ENCODE data around the gene ST6GALNAC2.
A peak's percentile ranks its signal among the peaks of the same experiment; 100 is the strongest.

ST6GALNAC2 gene

DNA sequence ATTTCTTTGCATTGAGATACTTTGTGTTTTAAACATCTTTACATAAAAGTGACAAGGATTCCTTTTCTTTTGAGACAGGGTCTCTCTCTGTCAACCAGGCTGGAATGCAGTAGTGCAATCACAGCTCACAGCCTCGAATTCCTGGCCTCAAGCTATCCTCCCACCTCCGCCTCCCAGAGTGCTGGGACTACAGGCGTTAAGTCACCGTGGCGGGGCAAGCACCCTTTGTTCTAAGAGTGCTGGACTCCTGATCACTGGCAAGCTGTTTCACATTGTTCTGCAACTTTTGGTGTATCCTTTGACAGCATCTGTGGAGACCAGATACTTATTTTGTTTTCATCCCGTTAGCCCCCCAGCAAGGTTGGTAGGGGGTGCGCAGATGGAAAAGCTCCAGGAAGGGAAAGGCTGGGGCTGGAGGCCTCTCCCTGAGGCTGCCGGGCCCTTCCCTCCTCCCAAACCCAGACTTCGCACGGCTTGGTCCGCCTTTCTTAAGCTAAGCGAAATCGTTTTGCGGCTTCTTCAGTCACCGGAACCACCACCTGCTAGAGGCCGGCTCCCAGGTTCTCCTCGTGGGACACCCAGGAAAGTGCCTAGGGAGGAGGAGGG lies 1.1 kb downstream of the ST6GALNAC2 start:
- Histone ChIP-seq H3K27me3 (ENCODE audit: insufficient read depth, low read depth, severe bottlenecking) (no peaks in the 10 kb centered on the region), H3K9me3 (ENCODE audit: severe bottlenecking) (peaks cover 10% of the 10 kb centered on the region), H3K27ac (no peak overlapping the region), H3K36me3 (no peaks in the 10 kb centered on the region), H3K4me3 (ENCODE audit: low read depth, low read length) (no peak overlapping the region)
- DNase-seq: no peak
- TF ChIP-seq, protein P1, sequence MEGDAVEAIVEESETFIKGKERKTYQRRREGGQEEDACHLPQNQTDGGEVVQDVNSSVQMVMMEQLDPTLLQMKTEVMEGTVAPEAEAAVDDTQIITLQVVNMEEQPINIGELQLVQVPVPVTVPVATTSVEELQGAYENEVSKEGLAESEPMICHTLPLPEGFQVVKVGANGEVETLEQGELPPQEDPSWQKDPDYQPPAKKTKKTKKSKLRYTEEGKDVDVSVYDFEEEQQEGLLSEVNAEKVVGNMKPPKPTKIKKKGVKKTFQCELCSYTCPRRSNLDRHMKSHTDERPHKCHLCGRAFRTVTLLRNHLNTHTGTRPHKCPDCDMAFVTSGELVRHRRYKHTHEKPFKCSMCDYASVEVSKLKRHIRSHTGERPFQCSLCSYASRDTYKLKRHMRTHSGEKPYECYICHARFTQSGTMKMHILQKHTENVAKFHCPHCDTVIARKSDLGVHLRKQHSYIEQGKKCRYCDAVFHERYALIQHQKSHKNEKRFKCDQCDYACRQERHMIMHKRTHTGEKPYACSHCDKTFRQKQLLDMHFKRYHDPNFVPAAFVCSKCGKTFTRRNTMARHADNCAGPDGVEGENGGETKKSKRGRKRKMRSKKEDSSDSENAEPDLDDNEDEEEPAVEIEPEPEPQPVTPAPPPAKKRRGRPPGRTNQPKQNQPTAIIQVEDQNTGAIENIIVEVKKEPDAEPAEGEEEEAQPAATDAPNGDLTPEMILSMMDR (IDR thresholded peaks at IDR 0.05; ENCODE audit: low read depth, low read length): no peak

DNA sequence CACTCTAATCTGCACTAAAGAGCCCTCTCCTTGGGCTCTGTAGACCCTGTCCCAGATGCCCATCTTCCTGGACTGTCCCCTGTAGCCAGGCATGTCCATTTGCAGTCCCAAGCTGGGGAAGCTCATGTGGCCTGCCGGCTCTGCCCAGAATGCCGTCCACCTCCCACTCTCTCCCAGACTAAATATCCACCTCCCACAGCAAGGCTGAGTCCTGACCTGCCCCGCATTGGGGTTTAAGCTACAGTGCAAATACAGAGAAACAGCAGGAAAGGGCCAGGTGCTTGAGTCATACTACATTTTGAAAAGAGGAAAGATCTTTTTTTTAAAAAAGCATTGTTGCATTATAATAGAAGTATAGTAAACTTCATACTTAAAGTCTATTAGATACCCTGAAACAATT lies 3.0 kb downstream of the ST6GALNAC2 start:
- no peak overlapping the region for H3K27ac ChIP-seq
- peaks cover 10% of the 10 kb centered on the region for H3K9me3 ChIP-seq (ENCODE audit: severe bottlenecking)
- H3K27me3 ChIP-seq (ENCODE audit: insufficient read depth, low read depth, severe bottlenecking): no peaks in the 10 kb centered on the region
- DNase-seq: no peak
- no peak overlapping the region for H3K4me3 ChIP-seq (ENCODE audit: low read depth, low read length)
- TF ChIP-seq, protein P1 (IDR thresholded peaks at IDR 0.05; ENCODE audit: low read depth, low read length): no peak
- no peaks in the 10 kb centered on the region for H3K36me3 ChIP-seq

DNA sequence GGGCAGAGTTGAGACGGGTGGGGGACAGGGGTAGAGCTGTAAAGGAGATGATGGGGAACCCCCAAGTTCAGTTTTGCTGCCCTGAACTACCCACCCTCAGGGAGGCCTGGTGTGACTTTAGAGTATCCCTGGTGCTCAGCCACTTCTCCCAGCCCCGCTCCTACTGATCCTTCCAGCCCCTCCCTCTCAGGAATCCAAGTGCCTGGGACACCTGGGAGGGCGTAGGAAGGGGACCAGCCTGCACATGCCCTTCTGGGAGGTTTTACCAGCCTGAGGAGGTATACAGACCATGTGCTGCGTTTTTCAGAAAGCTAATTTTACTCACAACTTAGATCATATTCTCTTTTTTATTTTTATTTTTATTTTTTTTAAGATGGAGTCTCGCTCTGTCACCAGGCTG lies 4.1 kb downstream of the ST6GALNAC2 start:
- H3K27ac ChIP-seq: peak overlapping the region; percentile 41
- H3K36me3 ChIP-seq: no peaks in the 10 kb centered on the region
- no peaks in the 10 kb centered on the region for H3K27me3 ChIP-seq (ENCODE audit: insufficient read depth, low read depth, severe bottlenecking)
- TF ChIP-seq, protein P1 (IDR thresholded peaks at IDR 0.05; ENCODE audit: low read depth, low read length): no peak
- H3K4me3 ChIP-seq (ENCODE audit: low read depth, low read length): no peak overlapping the region
- H3K9me3 ChIP-seq (ENCODE audit: severe bottlenecking): peaks cover 10% of the 10 kb centered on the region
- peak; percentile 64 for DNase-seq

DNA sequence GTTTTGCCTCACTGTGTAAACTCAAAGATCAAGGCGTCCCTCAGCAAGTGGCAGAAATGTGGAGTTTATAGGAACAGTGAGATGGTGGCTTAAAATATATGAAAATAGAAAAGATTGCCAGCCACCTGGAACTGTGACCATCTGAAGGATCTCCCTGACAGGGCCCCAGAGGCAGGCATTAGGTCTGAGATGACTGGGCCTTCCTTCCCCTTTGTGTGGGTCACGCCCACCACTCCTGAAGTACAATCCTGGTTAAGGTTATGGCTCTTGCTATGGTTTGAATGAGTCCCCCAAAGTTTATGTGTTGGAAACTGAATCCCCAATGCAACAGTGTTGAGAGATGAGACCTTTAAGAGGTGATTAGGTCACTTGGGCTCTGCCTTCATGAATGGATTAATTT lies 6.4 kb downstream of the ST6GALNAC2 start:
- Histone ChIP-seq H3K27ac (no peak overlapping the region), H3K4me3 (ENCODE audit: low read depth, low read length) (no peak overlapping the region), H3K27me3 (ENCODE audit: insufficient read depth, low read depth, severe bottlenecking) (no peaks in the 10 kb centered on the region), H3K9me3 (ENCODE audit: severe bottlenecking) (peaks cover 1% of the 10 kb centered on the region), H3K36me3 (no peaks in the 10 kb centered on the region)
- DNase-seq: no peak
- TF ChIP-seq, protein P1 (IDR thresholded peaks at IDR 0.05; ENCODE audit: low read depth, low read length): no peak

DNA sequence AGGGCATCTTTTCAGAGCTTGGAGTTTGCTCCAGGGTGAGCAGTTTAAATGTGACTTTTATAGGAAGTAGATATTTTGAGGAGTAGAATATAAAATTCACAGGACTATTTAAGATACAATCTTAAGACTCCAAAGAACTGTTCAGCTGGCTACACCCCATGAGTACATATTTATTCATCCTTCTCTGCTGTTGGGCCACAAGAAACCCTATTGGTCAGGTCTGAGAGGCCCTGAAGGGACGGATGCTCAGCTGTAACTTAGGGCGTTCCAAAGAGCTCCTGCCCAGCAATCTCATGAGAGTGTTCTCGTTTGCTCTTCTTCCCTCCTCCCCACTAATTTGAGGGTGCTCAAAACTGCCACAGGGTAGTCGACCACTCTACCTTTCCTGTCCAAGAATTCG lies 7.3 kb downstream of the ST6GALNAC2 start:
- Histone ChIP-seq H3K9me3 (ENCODE audit: severe bottlenecking) (no peaks in the 10 kb centered on the region), H3K27me3 (ENCODE audit: insufficient read depth, low read depth, severe bottlenecking) (no peaks in the 10 kb centered on the region), H3K36me3 (no peaks in the 10 kb centered on the region), H3K4me3 (ENCODE audit: low read depth, low read length) (no peak overlapping the region), H3K27ac (peak overlapping the region; percentile 70)
- no peak for DNase-seq
- TF ChIP-seq, protein P1 (IDR thresholded peaks at IDR 0.05; ENCODE audit: low read depth, low read length): no peak

DNA sequence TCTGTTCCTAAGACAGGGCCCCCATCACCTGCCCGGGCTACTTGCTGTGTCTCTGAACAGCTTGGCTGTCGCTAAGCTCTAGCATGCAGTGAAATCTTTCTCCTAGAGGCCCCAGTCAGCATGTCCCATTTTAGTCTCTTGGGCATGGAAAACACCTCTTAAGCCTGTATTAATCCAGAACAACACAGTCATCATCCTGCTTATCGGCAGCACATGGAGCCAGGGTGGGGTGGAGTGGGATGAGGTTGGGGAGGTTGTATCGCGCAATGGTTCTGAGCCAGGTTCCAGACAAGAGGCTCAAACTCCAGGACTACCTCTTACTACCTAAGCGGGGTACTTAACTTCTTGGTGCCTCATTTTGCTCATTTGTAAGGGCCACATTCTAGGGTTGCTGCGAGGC lies 7.8 kb downstream of the ST6GALNAC2 start:
- DNase-seq: peak; percentile 92
- TF ChIP-seq, protein P1 (IDR thresholded peaks at IDR 0.05; ENCODE audit: low read depth, low read length): no peak
- H3K4me3 ChIP-seq (ENCODE audit: low read depth, low read length): no peak overlapping the region
- H3K36me3 ChIP-seq: no peaks in the 10 kb centered on the region
- H3K9me3 ChIP-seq (ENCODE audit: severe bottlenecking): no peaks in the 10 kb centered on the region
- H3K27ac ChIP-seq: peak overlapping the region; percentile 70
- H3K27me3 ChIP-seq (ENCODE audit: insufficient read depth, low read depth, severe bottlenecking): no peaks in the 10 kb centered on the region
